GM21447 (cell line): Measurements from ENCODE around the gene FLYWCH2.
A peak's percentile ranks its signal among the peaks of the same experiment; 100 is the strongest.

Experiments used
- ATAC-seq: cut with Tn5 transposase; IDR thresholded peaks from one replicate; pipeline ENCODE4 v1.9.1; 2021; ENCODE audit not compliant: unreplicated experiment

FLYWCH2 gene

GRCh38 chr16:2853531-2854073, 29.4 kb upstream of the FLYWCH2 start:
- no peak for ATAC-seq

- no peak for ATAC-seq
Observed at GRCh38 chr16:2854700-2855309, 28.2 kb upstream of the FLYWCH2 start.

GRCh38 chr16:2855536-2855935, 27.5 kb upstream of the FLYWCH2 start:
- no peak for ATAC-seq

GRCh38 chr16:2856061-2856670, 26.8 kb upstream of the FLYWCH2 start:
- ATAC-seq: no peak

- ATAC-seq: no peak
Observed at GRCh38 chr16:2856686-2857450, 26.1 kb upstream of the FLYWCH2 start.

GRCh38 chr16:2857451-2858244, 25.4 kb upstream of the FLYWCH2 start, which contains the start of gene PRSS22:
PRSS22 (minus strand) TSS chr16:2858170; CDS start chr16:2858104, 66 bp downstream.
- no peak for ATAC-seq

GRCh38 chr16:2858245-2859025, 24.6 kb upstream of the FLYWCH2 start:
- no peak for ATAC-seq

GRCh38 chr16:2859686-2860265, 23.2 kb upstream of the FLYWCH2 start:
- ATAC-seq: no peak

GRCh38 chr16:2860826-2861567, 22.0 kb upstream of the FLYWCH2 start:
- no peak for ATAC-seq

GRCh38 chr16:2865651-2866050, 17.4 kb upstream of the FLYWCH2 start:
- no peak for ATAC-seq

- no peak for ATAC-seq
Observed at GRCh38 chr16:2866431-2866830, 16.6 kb upstream of the FLYWCH2 start.

- ATAC-seq: peak; percentile 18
Observed at GRCh38 chr16:2867661-2867986, 15.4 kb upstream of the FLYWCH2 start.

- ATAC-seq: peak; percentile 83
Observed at GRCh38 chr16:2867987-2868789, 14.8 kb upstream of the FLYWCH2 start.

- no peak for ATAC-seq
Observed at GRCh38 chr16:2871926-2872325, 11.1 kb upstream of the FLYWCH2 start.

GRCh38 chr16:2874032-2874911, 8.7 kb upstream of the FLYWCH2 start:
- no peak for ATAC-seq

- ATAC-seq: no peak
Observed at GRCh38 chr16:2874912-2875362, 8.1 kb upstream of the FLYWCH2 start.

GRCh38 chr16:2879854-2880508, 3.0 kb upstream of the FLYWCH2 start:
- no peak for ATAC-seq
